GM23338 (cell line): Measurements from ENCODE around the gene TMEM200C. TPM values are rescaled to one million over a fixed set of nuclear protein-coding genes. Genes with fewer than 3 reads are reported as not detected.

Experiments used
- ATAC-seq: fragments of 200-7000 bp; cut with Tn5 transposase; 3 replicates; pipeline ENCODE4 v1.9.1; 2020
- DNase-seq: peaks from one replicate; pipeline ENCODE4 v3.0.0-alpha.2; 2015; ENCODE audit warnings: low spot score
- H2AFZ ChIP-seq: fragments of 200-600 bp; sonication (generic); 2 replicates; pipeline ENCODE4 v1.8.0; 2016; ENCODE audit warnings: antibody characterized with exemption, mild to moderate bottlenecking, moderate library complexity
- H3F3A ChIP-seq: fragments of 200-600 bp; sonication (generic); replicated peaks from 2 replicates; pipeline ENCODE4 v1.8.0; 2017; ENCODE audit warnings: antibody characterized with exemption, mixed run types, low read depth
- H3K27ac ChIP-seq: fragments of 200-600 bp; sonication (generic); 2 replicates; pipeline ENCODE4 v1.6.1; 2016; ENCODE audit warnings: low read depth
- H3K27me3 ChIP-seq: fragments of 200-600 bp; sonication (generic); 2 replicates; pipeline ENCODE4 v1.8.0; 2016; ENCODE audit warnings: mild to moderate bottlenecking, mixed run types, moderate library complexity; ENCODE audit not compliant: insufficient read depth
- H3K36me3 ChIP-seq: fragments of 200-600 bp; sonication (generic); 2 replicates; pipeline ENCODE4 v1.8.0; 2016; ENCODE audit warnings: mild to moderate bottlenecking; ENCODE audit not compliant: insufficient read depth
- H3K4me1 ChIP-seq: fragments of 200-600 bp; sonication (generic); 2 replicates; pipeline ENCODE4 v1.8.0; 2016; ENCODE audit warnings: mild to moderate bottlenecking, moderate library complexity; ENCODE audit not compliant: insufficient read depth
- H3K4me2 ChIP-seq: fragments of 200-600 bp; sonication (generic); 2 replicates; pipeline ENCODE4 v1.7.1; 2017; ENCODE audit warnings: mixed run types
- H3K4me3 ChIP-seq: fragments of 200-600 bp; sonication (generic); 2 replicates; pipeline ENCODE4 v1.6.1; 2016; ENCODE audit warnings: mixed run types
- H3K79me2 ChIP-seq: fragments of 200-600 bp; sonication (generic); replicated peaks from 2 replicates; pipeline ENCODE4 v1.8.0; 2017; ENCODE audit warnings: mild to moderate bottlenecking; ENCODE audit not compliant: insufficient read depth
- H3K9me2 ChIP-seq: fragments of 200-600 bp; sonication (generic); 2 replicates; pipeline ENCODE4 v1.8.0; 2017; ENCODE audit not compliant: insufficient read depth
- H4K20me1 ChIP-seq: fragments of 200-600 bp; sonication (generic); replicated peaks from 2 replicates; pipeline ENCODE4 v1.8.0; 2017; ENCODE audit warnings: mild to moderate bottlenecking; ENCODE audit not compliant: insufficient read depth
- H3K27ac Mint-ChIP-seq: 2 replicates; pipeline ENCODE4 v1.8.0; 2020; ENCODE audit warnings: inconsistent platforms, mild to moderate bottlenecking, moderate library complexity, mixed read lengths
- H3K27me3 Mint-ChIP-seq: 3 replicates; pipeline ENCODE4 v1.8.0; 2022; ENCODE audit warnings: low read depth, mild to moderate bottlenecking, moderate library complexity, mixed read lengths, inconsistent platforms; ENCODE audit not compliant: insufficient read depth, poor library complexity
- H3K36me3 Mint-ChIP-seq: 3 replicates; pipeline ENCODE4 v1.8.0; 2021; ENCODE audit warnings: low read depth, mild to moderate bottlenecking, inconsistent platforms, moderate library complexity, mixed read lengths
- H3K4me1 Mint-ChIP-seq: 3 replicates; pipeline ENCODE4 v1.8.0; 2020; ENCODE audit warnings: mild to moderate bottlenecking, inconsistent platforms, mixed read lengths
- H3K4me3 Mint-ChIP-seq: 3 replicates; pipeline ENCODE4 v1.8.0; 2021; ENCODE audit warnings: moderate library complexity, mild to moderate bottlenecking, inconsistent platforms, mixed read lengths
- H3K9me3 Mint-ChIP-seq: 3 replicates; pipeline ENCODE4 v1.8.0; 2020; ENCODE audit warnings: moderate library complexity, mild to moderate bottlenecking, inconsistent platforms, mixed read lengths
- CREB1 ChIP-seq: fragments of 250-450 bp; sonication (Bioruptor Pico); IDR thresholded peaks from 2 replicates; pipeline ENCODE4 v1.5.0; 2020; ENCODE audit warnings: low read depth, mild to moderate bottlenecking, moderate library complexity
- EZH2 ChIP-seq: fragments of 200-600 bp; sonication (generic); IDR thresholded peaks from one replicate; pipeline ENCODE4 v1.8.0; 2017; ENCODE audit warnings: antibody characterized with exemption, mild to moderate bottlenecking, low read depth; ENCODE audit not compliant: unreplicated experiment
- EZH2phosphoT487 ChIP-seq: fragments of 200-600 bp; sonication (generic); IDR thresholded peaks from one replicate; pipeline ENCODE4 v1.8.1; 2018; ENCODE audit warnings: antibody characterized with exemption; ENCODE audit not compliant: unreplicated experiment
- JUNB ChIP-seq: IDR thresholded peaks from one replicate; pipeline ENCODE4 v1.6.1; 2016; ENCODE audit warnings: antibody characterized with exemption; ENCODE audit not compliant: unreplicated experiment
- NANOG ChIP-seq: IDR thresholded peaks from 2 replicates; pipeline ENCODE4 v1.6.1; 2016; ENCODE audit warnings: antibody characterized with exemption, borderline replicate concordance
- POLR2AphosphoS5 ChIP-seq: IDR thresholded peaks from 2 replicates; pipeline ENCODE4 v1.6.1; 2016; ENCODE audit warnings: antibody characterized with exemption, low read depth
- ZNF114 ChIP-seq: fragments of 250-450 bp; sonication (Bioruptor Pico); IDR thresholded peaks from 2 replicates; pipeline ENCODE4 v1.5.0; 2020; ENCODE audit warnings: mild to moderate bottlenecking, moderate library complexity
- ZNF331 ChIP-seq: fragments of 250-450 bp; sonication (Bioruptor Pico); IDR thresholded peaks from 2 replicates; pipeline ENCODE4 v1.5.0; 2020; ENCODE audit warnings: low read depth, mild to moderate bottlenecking, moderate library complexity
- polyA plus RNA-seq: library from polyadenylated mRNA; unstranded; fragments of >200 nt; fragmentation: Nextera tagmentation; extraction: Ambion mirVana; gene quantifications from 2 replicates; pipeline ENCODE4 v1.2.1, GENCODE V29; 2016
- total RNA-seq: library from RNA; depleted of rRNA; stranded (reverse); fragments of >200 nt; shearing (Covaris generic); gene quantifications from 2 replicates; pipeline ENCODE4 v1.2.3, GENCODE V29; 2014
- TF ChIP-seq, protein P1 (sequence below): IDR thresholded peaks from 2 replicates; pipeline ENCODE4 v1.6.1; 2016; ENCODE audit warnings: antibody characterized with exemption
- TF ChIP-seq, protein P2 (sequence below): IDR thresholded peaks from one replicate; pipeline ENCODE4 v1.6.1; 2018; ENCODE audit warnings: antibody characterized with exemption; ENCODE audit not compliant: unreplicated experiment
- TF ChIP-seq, protein P3 (sequence below): fragments of 250-450 bp; sonication (Bioruptor Pico); IDR thresholded peaks from 2 replicates; pipeline ENCODE4 v1.5.0; 2020; ENCODE audit warnings: mild to moderate bottlenecking, moderate library complexity

The TMEM200C gene
- total and polyA plus RNA-seq, 2 experiments from 2014 or later: 0.53 to 6.1 TPM

DNA sequence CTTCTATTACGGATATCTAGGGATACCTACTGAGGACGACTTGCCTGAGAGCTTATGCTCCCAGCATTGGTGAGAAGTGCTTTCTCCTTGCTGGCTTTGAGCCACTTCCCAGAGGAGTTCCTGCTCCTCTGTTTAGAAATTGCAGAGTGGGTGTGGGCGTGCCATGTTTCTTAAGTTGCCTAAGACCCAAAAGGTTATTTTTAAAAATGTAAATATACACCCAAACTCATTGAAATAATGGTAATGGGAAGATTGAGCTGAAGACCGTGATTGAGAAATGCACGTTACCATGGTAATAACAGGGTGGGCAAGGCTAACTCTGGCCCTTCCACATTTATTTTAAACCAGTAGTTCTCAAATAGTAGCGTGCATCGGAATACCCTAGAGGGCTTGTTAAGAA is 17.2 kb upstream of the TMEM200C start:
- Mint-ChIP-seq H3K27me3 (no peaks in the 10 kb centered on the region), H3K4me1 (peaks cover 39% of the 10 kb centered on the region), H3K36me3 (peaks cover 8% of the 10 kb centered on the region; the same call in 2 of the 3 replicates), H3K4me3 (no peak overlapping the region), H3K9me3 (no peaks in the 10 kb centered on the region), H3K27ac (no peak overlapping the region)
- Histone ChIP-seq H2AFZ (0 out of 2 replicates have a peak overlapping the region, but pooled peaks have one; percentile 6), H3K4me1 (peaks cover 20% of the 10 kb centered on the region; the same call in 1 of the 2 replicates), H3K9me2 (no peaks in the 10 kb centered on the region), H3K27me3 (no peaks in the 10 kb centered on the region), H3K4me2 (0 out of 2 replicates have a peak overlapping the region, but pooled peaks have one; percentile 36), H3K36me3 (no peaks in the 10 kb centered on the region), H4K20me1 (no peaks in the 10 kb centered on the region), H3K79me2 (no peaks in the 10 kb centered on the region), H3F3A (no peaks in the 10 kb centered on the region), H3K27ac (no peak overlapping the region), H3K4me3 (no peak overlapping the region)
- ATAC-seq: no peak
- TF ChIP-seq EZH2phosphoT487: no peak
- no peak for TF ChIP-seq POLR2AphosphoS5
- TF ChIP-seq, protein P1, sequence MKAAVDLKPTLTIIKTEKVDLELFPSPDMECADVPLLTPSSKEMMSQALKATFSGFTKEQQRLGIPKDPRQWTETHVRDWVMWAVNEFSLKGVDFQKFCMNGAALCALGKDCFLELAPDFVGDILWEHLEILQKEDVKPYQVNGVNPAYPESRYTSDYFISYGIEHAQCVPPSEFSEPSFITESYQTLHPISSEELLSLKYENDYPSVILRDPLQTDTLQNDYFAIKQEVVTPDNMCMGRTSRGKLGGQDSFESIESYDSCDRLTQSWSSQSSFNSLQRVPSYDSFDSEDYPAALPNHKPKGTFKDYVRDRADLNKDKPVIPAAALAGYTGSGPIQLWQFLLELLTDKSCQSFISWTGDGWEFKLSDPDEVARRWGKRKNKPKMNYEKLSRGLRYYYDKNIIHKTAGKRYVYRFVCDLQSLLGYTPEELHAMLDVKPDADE: no peak
- TF ChIP-seq, protein P2, sequence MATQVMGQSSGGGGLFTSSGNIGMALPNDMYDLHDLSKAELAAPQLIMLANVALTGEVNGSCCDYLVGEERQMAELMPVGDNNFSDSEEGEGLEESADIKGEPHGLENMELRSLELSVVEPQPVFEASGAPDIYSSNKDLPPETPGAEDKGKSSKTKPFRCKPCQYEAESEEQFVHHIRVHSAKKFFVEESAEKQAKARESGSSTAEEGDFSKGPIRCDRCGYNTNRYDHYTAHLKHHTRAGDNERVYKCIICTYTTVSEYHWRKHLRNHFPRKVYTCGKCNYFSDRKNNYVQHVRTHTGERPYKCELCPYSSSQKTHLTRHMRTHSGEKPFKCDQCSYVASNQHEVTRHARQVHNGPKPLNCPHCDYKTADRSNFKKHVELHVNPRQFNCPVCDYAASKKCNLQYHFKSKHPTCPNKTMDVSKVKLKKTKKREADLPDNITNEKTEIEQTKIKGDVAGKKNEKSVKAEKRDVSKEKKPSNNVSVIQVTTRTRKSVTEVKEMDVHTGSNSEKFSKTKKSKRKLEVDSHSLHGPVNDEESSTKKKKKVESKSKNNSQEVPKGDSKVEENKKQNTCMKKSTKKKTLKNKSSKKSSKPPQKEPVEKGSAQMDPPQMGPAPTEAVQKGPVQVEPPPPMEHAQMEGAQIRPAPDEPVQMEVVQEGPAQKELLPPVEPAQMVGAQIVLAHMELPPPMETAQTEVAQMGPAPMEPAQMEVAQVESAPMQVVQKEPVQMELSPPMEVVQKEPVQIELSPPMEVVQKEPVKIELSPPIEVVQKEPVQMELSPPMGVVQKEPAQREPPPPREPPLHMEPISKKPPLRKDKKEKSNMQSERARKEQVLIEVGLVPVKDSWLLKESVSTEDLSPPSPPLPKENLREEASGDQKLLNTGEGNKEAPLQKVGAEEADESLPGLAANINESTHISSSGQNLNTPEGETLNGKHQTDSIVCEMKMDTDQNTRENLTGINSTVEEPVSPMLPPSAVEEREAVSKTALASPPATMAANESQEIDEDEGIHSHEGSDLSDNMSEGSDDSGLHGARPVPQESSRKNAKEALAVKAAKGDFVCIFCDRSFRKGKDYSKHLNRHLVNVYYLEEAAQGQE: no peak
- no peak for TF ChIP-seq CREB1 (CRISPR knock-in tag)
- TF ChIP-seq ZNF331: no peak
- TF ChIP-seq ZNF114 (CRISPR knock-in tag): no peak
- no peak for TF ChIP-seq JUNB
- no peak for TF ChIP-seq NANOG
- DNase-seq: no peak

DNA sequence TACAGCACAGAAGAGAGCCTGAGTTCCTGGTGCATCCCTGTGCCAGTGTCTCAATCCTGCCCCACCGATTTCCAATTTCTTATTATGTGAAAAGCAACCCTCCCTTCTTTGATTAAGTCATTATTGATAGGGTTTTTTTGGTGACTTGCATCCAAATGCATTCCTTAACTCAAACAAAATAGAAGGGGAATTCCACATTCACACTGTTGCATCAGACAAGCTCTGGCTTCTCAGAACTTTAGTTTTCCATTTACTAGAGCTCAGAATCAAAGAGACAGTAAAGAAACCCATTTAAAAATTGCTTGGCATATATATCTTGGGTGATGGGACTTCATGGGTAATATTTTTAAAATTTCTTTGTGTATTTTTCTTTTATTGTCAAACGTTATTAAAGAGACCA is 13.8 kb upstream of the TMEM200C start:
- no peaks in the 10 kb centered on the region for H3K27me3 Mint-ChIP-seq
- no peak overlapping the region for H3K4me3 Mint-ChIP-seq
- no peaks in the 10 kb centered on the region for H3K9me3 Mint-ChIP-seq
- H3K36me3 ChIP-seq: no peaks in the 10 kb centered on the region
- no peaks in the 10 kb centered on the region for H3K79me2 ChIP-seq
- no peaks in the 10 kb centered on the region for H3F3A ChIP-seq
- no peak overlapping the region for H2AFZ ChIP-seq
- no peaks in the 10 kb centered on the region for H4K20me1 ChIP-seq
- H3K4me3 ChIP-seq: no peak overlapping the region
- no peaks in the 10 kb centered on the region for H3K9me2 ChIP-seq
- peaks cover 32% of the 10 kb centered on the region for H3K4me1 Mint-ChIP-seq
- no peaks in the 10 kb centered on the region for H3K27me3 ChIP-seq
- H3K4me1 ChIP-seq: peaks cover 20% of the 10 kb centered on the region; the same call in 1 of the 2 replicates
- no peak overlapping the region for H3K4me2 ChIP-seq
- peaks cover 6% of the 10 kb centered on the region; the same call in 1 of the 3 replicates for H3K36me3 Mint-ChIP-seq
- H3K27ac ChIP-seq: no peak overlapping the region
- H3K27ac Mint-ChIP-seq: peak overlapping the region; percentile 83
- DNase-seq: peak; percentile 36
- no peak for ATAC-seq
- TF ChIP-seq JUNB: no peak
- no peak for TF ChIP-seq POLR2AphosphoS5
- TF ChIP-seq NANOG: no peak
- TF ChIP-seq, protein P3, sequence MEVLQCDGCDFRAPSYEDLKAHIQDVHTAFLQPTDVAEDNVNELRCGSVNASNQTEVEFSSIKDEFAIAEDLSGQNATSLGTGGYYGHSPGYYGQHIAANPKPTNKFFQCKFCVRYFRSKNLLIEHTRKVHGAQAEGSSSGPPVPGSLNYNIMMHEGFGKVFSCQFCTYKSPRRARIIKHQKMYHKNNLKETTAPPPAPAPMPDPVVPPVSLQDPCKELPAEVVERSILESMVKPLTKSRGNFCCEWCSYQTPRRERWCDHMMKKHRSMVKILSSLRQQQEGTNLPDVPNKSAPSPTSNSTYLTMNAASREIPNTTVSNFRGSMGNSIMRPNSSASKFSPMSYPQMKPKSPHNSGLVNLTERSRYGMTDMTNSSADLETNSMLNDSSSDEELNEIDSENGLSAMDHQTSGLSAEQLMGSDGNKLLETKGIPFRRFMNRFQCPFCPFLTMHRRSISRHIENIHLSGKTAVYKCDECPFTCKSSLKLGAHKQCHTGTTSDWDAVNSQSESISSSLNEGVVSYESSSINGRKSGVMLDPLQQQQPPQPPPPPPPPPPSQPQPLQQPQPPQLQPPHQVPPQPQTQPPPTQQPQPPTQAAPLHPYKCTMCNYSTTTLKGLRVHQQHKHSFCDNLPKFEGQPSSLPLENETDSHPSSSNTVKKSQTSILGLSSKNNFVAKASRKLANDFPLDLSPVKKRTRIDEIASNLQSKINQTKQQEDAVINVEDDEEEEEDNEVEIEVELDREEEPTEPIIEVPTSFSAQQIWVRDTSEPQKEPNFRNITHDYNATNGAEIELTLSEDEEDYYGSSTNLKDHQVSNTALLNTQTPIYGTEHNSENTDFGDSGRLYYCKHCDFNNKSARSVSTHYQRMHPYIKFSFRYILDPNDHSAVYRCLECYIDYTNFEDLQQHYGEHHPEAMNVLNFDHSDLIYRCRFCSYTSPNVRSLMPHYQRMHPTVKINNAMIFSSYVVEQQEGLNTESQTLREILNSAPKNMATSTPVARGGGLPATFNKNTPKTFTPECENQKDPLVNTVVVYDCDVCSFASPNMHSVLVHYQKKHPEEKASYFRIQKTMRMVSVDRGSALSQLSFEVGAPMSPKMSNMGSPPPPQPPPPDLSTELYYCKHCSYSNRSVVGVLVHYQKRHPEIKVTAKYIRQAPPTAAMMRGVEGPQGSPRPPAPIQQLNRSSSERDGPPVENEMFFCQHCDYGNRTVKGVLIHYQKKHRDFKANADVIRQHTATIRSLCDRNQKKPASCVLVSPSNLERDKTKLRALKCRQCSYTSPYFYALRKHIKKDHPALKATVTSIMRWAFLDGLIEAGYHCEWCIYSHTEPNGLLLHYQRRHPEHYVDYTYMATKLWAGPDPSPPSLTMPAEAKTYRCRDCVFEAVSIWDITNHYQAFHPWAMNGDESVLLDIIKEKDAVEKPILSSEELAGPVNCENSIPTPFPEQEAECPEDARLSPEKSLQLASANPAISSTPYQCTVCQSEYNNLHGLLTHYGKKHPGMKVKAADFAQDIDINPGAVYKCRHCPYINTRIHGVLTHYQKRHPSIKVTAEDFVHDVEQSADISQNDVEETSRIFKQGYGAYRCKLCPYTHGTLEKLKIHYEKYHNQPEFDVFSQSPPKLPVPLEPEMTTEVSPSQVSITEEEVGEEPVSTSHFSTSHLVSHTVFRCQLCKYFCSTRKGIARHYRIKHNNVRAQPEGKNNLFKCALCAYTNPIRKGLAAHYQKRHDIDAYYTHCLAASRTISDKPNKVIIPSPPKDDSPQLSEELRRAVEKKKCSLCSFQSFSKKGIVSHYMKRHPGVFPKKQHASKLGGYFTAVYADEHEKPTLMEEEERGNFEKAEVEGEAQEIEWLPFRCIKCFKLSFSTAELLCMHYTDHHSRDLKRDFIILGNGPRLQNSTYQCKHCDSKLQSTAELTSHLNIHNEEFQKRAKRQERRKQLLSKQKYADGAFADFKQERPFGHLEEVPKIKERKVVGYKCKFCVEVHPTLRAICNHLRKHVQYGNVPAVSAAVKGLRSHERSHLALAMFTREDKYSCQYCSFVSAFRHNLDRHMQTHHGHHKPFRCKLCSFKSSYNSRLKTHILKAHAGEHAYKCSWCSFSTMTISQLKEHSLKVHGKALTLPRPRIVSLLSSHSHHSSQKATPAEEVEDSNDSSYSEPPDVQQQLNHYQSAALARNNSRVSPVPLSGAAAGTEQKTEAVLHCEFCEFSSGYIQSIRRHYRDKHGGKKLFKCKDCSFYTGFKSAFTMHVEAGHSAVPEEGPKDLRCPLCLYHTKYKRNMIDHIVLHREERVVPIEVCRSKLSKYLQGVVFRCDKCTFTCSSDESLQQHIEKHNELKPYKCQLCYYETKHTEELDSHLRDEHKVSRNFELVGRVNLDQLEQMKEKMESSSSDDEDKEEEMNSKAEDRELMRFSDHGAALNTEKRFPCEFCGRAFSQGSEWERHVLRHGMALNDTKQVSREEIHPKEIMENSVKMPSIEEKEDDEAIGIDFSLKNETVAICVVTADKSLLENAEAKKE (CRISPR knock-in tag): no peak
- TF ChIP-seq CREB1 (CRISPR knock-in tag): no peak
- TF ChIP-seq EZH2: no peak
